Left forelimb (tissue), 1 donor: ENCODE results near the gene KRTAP10-8.
"Not testable (repeated sequence)": the region's sequence is repeated elsewhere in the genome, so short reads cannot be mapped to it uniquely, and the experiment has no call there.

Experiments used
- DNase-seq: peaks from one replicate; pipeline ENCODE4 v3.0.0-alpha.2; 2018; ENCODE audit warnings: low spot score

The KRTAP10-8 gene

GRCh38 chr21:44579056-44579832 lies 32.6 kb upstream of the KRTAP10-8 start:
- no peak for DNase-seq

- no peak for DNase-seq
These were observed 32.1 kb upstream of the KRTAP10-8 start for GRCh38 chr21:44579833-44580144.

- DNase-seq, result not testable (repeated sequence)
These were observed 31.6 kb upstream of the KRTAP10-8 start, which contains the start of gene KRTAP10-5 for GRCh38 chr21:44580231-44580821. TSS of gene KRTAP10-5 (minus strand) at chr21:44580604. CDS start at chr21:44580578, 26 bp downstream.

- DNase-seq, result no peak
These were observed 30.7 kb upstream of the KRTAP10-8 start for GRCh38 chr21:44581158-44581557.

GRCh38 chr21:44582055-44582454 lies 29.8 kb upstream of the KRTAP10-8 start:
- DNase-seq, result no peak

- DNase-seq, result no peak
These were observed 28.6 kb upstream of the KRTAP10-8 start for GRCh38 chr21:44583089-44583799.

- no peak for DNase-seq
These were observed 28.1 kb upstream of the KRTAP10-8 start for GRCh38 chr21:44583800-44584147.

GRCh38 chr21:44585892-44586291 lies 26.0 kb upstream of the KRTAP10-8 start:
- DNase-seq, result no peak

GRCh38 chr21:44589094-44589493 lies 22.8 kb upstream of the KRTAP10-8 start:
- no peak for DNase-seq

- DNase-seq, result no peak
These were observed 22.1 kb upstream of the KRTAP10-8 start for GRCh38 chr21:44589586-44590305.

- DNase-seq, result no peak
These were observed 21.6 kb upstream of the KRTAP10-8 start for GRCh38 chr21:44590311-44590721.

- DNase-seq, result not testable (repeated sequence)
These were observed 20.7 kb upstream of the KRTAP10-8 start for GRCh38 chr21:44590897-44591800.

GRCh38 chr21:44591801-44592130 lies 20.1 kb upstream of the KRTAP10-8 start:
- DNase-seq, result not testable (repeated sequence)

- DNase-seq, result peak; percentile 63
These were observed 19.2 kb upstream of the KRTAP10-8 start, which contains the start of gene KRTAP10-6 for GRCh38 chr21:44592446-44593311. TSS of gene KRTAP10-6 (minus strand) at chr21:44592505. CDS start at chr21:44592484, 21 bp downstream.

GRCh38 chr21:44593598-44594405 lies 18.1 kb upstream of the KRTAP10-8 start:
- no peak for DNase-seq

- no peak for DNase-seq
These were observed 17.4 kb upstream of the KRTAP10-8 start for GRCh38 chr21:44594406-44594916.

GRCh38 chr21:44595524-44595923 lies 16.4 kb upstream of the KRTAP10-8 start:
- DNase-seq, result no peak

GRCh38 chr21:44596068-44596725 lies 15.7 kb upstream of the KRTAP10-8 start:
- no peak for DNase-seq

- no peak for DNase-seq
These were observed 13.8 kb upstream of the KRTAP10-8 start for GRCh38 chr21:44598061-44598460.
